GM12878 (cell line): ENCODE results near the gene STK10. TPM values are rescaled to one million over a fixed set of nuclear protein-coding genes. Genes with fewer than 3 reads are reported as not detected.

Experiments used
- BHLHE40 ChIP-seq, 2 experiments: fragments of 450-650 bp in 1 of 2; IDR thresholded peaks; 2 replicates each; pipeline ENCODE4 v1.6.1; 2011 to 2017; ENCODE audit warnings: low read depth in 2 of 2, borderline replicate concordance in 1 of 2, improper control_type of control experiment in 1 of 2, low read length in 1 of 2, mild to moderate bottlenecking in 1 of 2
- BRCA1 ChIP-seq: IDR thresholded peaks from 2 replicates; pipeline ENCODE4 v1.6.1; 2011; ENCODE audit warnings: low read depth, low read length, improper control_type of control experiment
- CBFB ChIP-seq: IDR thresholded peaks from 2 replicates; pipeline ENCODE4 v1.6.1; 2016; ENCODE audit warnings: antibody characterized with exemption, low read depth
- EP300 ChIP-seq, 2 experiments: fragments of 150-350 bp in 1 of 2; IDR thresholded peaks; 2 replicates each; pipeline ENCODE4 v1.6.1; 2011 to 2012; ENCODE audit warnings: low read depth in 2 of 2, low read length in 2 of 2, borderline replicate concordance in 1 of 2, improper control_type of control experiment in 1 of 2, inconsistent platforms in 1 of 2; ENCODE audit not compliant: control insufficient read depth in 1 of 2
- ESRRA ChIP-seq: IDR thresholded peaks from 2 replicates; pipeline ENCODE4 v1.6.1; 2012; ENCODE audit warnings: mild to moderate bottlenecking, low read length, improper control_type of control experiment
- FOS ChIP-seq: IDR thresholded peaks from 3 replicates; pipeline ENCODE4 v1.6.1; 2011; ENCODE audit warnings: borderline replicate concordance; ENCODE audit not compliant: insufficient read length; ENCODE audit errors: extremely low read depth
- FOXK2 ChIP-seq: fragments of 450-650 bp; IDR thresholded peaks from 2 replicates; pipeline ENCODE4 v1.6.1; 2017; ENCODE audit warnings: mild to moderate bottlenecking, moderate library complexity
- JUND ChIP-seq: IDR thresholded peaks from 2 replicates; pipeline ENCODE4 v1.6.1; 2012; ENCODE audit warnings: low read depth, mild to moderate bottlenecking, low read length, improper control_type of control experiment, moderate library complexity
- KAT2A ChIP-seq: conservative IDR thresholded peaks from 2 replicates; pipeline ENCODE4 v1.6.1; 2011; ENCODE audit warnings: low read depth, low read length; ENCODE audit not compliant: control insufficient read depth
- MTA2 ChIP-seq: fragments of 450-650 bp; IDR thresholded peaks from 2 replicates; pipeline ENCODE4 v1.6.1; 2016; ENCODE audit warnings: low read depth, mild to moderate bottlenecking, moderate library complexity
- MYB ChIP-seq: fragments of 150-350 bp; IDR thresholded peaks from 2 replicates; pipeline ENCODE4 v1.6.1; 2014; ENCODE audit warnings: mild to moderate bottlenecking, low read depth, low read length, borderline replicate concordance
- PML ChIP-seq: IDR thresholded peaks from 2 replicates; pipeline ENCODE4 v1.6.1; 2012; ENCODE audit warnings: low read length, inconsistent platforms
- POLR2AphosphoS5 ChIP-seq: IDR thresholded peaks from 2 replicates; pipeline ENCODE4 v1.6.1; 2011; ENCODE audit warnings: mild to moderate bottlenecking, low read length, inconsistent platforms
- POU2F2 ChIP-seq: IDR thresholded peaks from 3 replicates; pipeline ENCODE4 v1.6.1; 2011; ENCODE audit warnings: low read depth, mild to moderate bottlenecking, low read length, borderline replicate concordance
- RAD21 ChIP-seq: IDR thresholded peaks from 2 replicates; pipeline ENCODE4 v1.6.1; 2011; ENCODE audit warnings: mild to moderate bottlenecking, low read depth, low read length, moderate library complexity; ENCODE audit not compliant: insufficient read depth
- RB1 ChIP-seq: fragments of 450-650 bp; formaldehyde crosslinking; IDR thresholded peaks from 2 replicates; pipeline ENCODE4 v1.6.1; 2017; ENCODE audit warnings: mild to moderate bottlenecking, borderline replicate concordance
- SMARCA5 ChIP-seq: fragments of 450-650 bp; IDR thresholded peaks from 2 replicates; pipeline ENCODE4 v1.6.1; 2017; ENCODE audit warnings: mild to moderate bottlenecking
- TCF12 ChIP-seq: IDR thresholded peaks from 2 replicates; pipeline ENCODE4 v1.6.1; 2011; ENCODE audit warnings: low read depth, mild to moderate bottlenecking, low read length
- WRNIP1 ChIP-seq: IDR thresholded peaks from 2 replicates; pipeline ENCODE4 v1.6.1; 2011; ENCODE audit warnings: low read depth, low read length, improper control_type of control experiment, borderline replicate concordance
- YY1 ChIP-seq: IDR thresholded peaks from 2 replicates; pipeline ENCODE4 v1.6.1; 2011; ENCODE audit warnings: low read depth, mild to moderate bottlenecking, low read length
- ZNF622 ChIP-seq: fragments of 450-650 bp; IDR thresholded peaks from 2 replicates; pipeline ENCODE4 v1.6.1; 2017; ENCODE audit warnings: mild to moderate bottlenecking, inconsistent platforms
- ZZZ3 ChIP-seq: IDR thresholded peaks from 2 replicates; pipeline ENCODE4 v1.6.1; 2011; ENCODE audit warnings: low read depth; ENCODE audit not compliant: control insufficient read depth, insufficient read length
- polyA plus RNA-seq, 11 experiments: library from polyadenylated mRNA; depleted of rRNA in 4 of 11; unstranded in 6 of 11; stranded (reverse) in 5 of 11; fragments of >200 nt; fragmentation: Nextera tagmentation in 4 of 11; fragmentation: Illumina TruSeq in 1 of 11; extraction: Ambion mirVana in 4 of 11; extraction: Trizol in 1 of 11; gene quantifications; 1 replicate in 1 of 11; 2 replicates in 10 of 11; pipeline versions ENCODE4 v1.2.1 to v1.2.3, GENCODE V29; 2011 to 2016; ENCODE audit warnings: inconsistent platforms in 2 of 11, missing spikeins in 2 of 11, low read depth in 1 of 11
- total RNA-seq, 4 experiments: library from RNA; depleted of rRNA in 3 of 4; stranded (reverse); fragments of >200 nt in 3 of 4; fragmentation: Illumina TruSeq in 1 of 4; extraction: Trizol in 1 of 4; gene quantifications; 2 replicates each; pipeline versions ENCODE4 v1.2.1 to v1.2.3, GENCODE V29; 2013 to 2021
- TF ChIP-seq, protein P1 (sequence below): IDR thresholded peaks from 2 replicates; pipeline ENCODE4 v1.6.1; 2012; ENCODE audit warnings: low read length, inconsistent platforms
- TF ChIP-seq, protein P2 (sequence below): fragments of 450-650 bp; IDR thresholded peaks from 2 replicates; pipeline ENCODE4 v1.6.1; 2017; ENCODE audit warnings: antibody characterized with exemption, mild to moderate bottlenecking, moderate library complexity
- TF ChIP-seq, protein P3 (sequence below): IDR thresholded peaks from 2 replicates; pipeline ENCODE4 v1.6.1; 2011; ENCODE audit warnings: borderline replicate concordance, low read depth, mild to moderate bottlenecking, moderate library complexity, mixed read lengths, low read length; ENCODE audit not compliant: insufficient read depth; ENCODE audit errors: extremely low read length

The STK10 gene
- total and polyA plus RNA-seq, 10 of the 15 experiments (the other 5 are each of a cell fraction or from before 2014, with no cell fraction given): 14.2 to 96.4 (median 50.6) TPM

DNA sequence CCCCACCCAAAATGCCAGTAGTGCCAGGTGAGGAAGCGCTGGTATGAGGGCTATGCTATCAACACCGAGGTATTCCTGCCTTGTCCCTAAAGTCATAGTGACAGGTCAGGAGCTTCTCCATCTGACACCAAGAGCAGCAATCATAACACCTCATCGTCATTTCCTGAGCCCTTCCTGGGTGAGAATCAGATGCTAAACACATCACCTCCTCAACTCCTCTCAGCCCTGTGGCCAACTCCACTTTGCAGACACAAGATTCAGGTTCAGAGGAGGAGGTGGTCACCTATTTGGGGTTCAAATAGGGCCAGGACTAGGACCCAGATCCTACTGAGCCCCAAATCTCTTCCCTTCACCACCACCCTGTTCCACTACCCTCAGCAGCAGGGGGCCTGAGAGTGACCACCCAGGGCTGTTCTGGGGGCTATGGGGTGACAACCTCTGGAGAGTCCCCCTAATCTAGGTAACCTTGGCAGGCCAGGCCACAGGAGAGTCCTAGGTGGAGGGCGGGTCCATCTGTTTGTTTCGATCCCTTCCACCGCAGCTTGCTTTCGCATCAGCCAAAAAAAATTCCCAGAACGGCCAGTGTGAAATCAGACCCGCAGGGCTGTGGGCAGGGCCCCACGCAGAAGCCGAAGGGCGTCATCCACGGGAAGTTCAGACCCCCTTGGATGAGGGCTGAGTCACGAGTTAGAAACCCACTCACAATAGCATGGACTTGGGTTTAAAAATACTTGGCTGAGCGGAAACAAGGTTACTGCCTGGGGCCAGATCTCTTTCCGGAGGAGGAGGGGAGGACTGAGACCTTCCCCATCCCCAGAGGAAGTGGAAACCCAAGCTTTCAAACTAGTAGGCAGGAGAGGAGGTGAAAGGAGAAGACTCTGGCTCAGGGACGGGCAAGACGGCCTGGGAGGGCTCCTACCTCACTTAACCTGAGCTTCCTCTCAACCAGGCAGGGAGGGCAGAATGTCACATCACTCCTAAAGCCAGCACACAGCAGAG, 8.7 kb downstream of the STK10 start (continued):
- TF ChIP-seq, protein P1, sequence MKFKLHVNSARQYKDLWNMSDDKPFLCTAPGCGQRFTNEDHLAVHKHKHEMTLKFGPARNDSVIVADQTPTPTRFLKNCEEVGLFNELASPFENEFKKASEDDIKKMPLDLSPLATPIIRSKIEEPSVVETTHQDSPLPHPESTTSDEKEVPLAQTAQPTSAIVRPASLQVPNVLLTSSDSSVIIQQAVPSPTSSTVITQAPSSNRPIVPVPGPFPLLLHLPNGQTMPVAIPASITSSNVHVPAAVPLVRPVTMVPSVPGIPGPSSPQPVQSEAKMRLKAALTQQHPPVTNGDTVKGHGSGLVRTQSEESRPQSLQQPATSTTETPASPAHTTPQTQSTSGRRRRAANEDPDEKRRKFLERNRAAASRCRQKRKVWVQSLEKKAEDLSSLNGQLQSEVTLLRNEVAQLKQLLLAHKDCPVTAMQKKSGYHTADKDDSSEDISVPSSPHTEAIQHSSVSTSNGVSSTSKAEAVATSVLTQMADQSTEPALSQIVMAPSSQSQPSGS: no peak
- TF ChIP-seq RAD21: no peak
- TF ChIP-seq WRNIP1: no peak
- peak; percentile 73 for TF ChIP-seq SMARCA5
- TF ChIP-seq RB1: no peak
- 0 out of 2 replicates have a peak, but pooled peaks have one; percentile 6 for TF ChIP-seq YY1
- TF ChIP-seq, protein P2, sequence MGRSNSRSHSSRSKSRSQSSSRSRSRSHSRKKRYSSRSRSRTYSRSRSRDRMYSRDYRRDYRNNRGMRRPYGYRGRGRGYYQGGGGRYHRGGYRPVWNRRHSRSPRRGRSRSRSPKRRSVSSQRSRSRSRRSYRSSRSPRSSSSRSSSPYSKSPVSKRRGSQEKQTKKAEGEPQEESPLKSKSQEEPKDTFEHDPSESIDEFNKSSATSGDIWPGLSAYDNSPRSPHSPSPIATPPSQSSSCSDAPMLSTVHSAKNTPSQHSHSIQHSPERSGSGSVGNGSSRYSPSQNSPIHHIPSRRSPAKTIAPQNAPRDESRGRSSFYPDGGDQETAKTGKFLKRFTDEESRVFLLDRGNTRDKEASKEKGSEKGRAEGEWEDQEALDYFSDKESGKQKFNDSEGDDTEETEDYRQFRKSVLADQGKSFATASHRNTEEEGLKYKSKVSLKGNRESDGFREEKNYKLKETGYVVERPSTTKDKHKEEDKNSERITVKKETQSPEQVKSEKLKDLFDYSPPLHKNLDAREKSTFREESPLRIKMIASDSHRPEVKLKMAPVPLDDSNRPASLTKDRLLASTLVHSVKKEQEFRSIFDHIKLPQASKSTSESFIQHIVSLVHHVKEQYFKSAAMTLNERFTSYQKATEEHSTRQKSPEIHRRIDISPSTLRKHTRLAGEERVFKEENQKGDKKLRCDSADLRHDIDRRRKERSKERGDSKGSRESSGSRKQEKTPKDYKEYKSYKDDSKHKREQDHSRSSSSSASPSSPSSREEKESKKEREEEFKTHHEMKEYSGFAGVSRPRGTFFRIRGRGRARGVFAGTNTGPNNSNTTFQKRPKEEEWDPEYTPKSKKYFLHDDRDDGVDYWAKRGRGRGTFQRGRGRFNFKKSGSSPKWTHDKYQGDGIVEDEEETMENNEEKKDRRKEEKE: no peak
- TF ChIP-seq, protein P3, sequence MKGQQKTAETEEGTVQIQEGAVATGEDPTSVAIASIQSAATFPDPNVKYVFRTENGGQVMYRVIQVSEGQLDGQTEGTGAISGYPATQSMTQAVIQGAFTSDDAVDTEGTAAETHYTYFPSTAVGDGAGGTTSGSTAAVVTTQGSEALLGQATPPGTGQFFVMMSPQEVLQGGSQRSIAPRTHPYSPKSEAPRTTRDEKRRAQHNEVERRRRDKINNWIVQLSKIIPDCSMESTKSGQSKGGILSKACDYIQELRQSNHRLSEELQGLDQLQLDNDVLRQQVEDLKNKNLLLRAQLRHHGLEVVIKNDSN: no peak
- no peak for TF ChIP-seq PML
- TF ChIP-seq BHLHE40 (IDR thresholded peaks at IDR 0.05; ENCODE audit: borderline replicate concordance in 1 of 2, low read depth in 2 of 2, low read length in 1 of 2): peak; percentile 62 to 81; a peak in 3 of 4 replicates
- no peak for TF ChIP-seq JUND
- peak; percentile 70 for TF ChIP-seq MTA2
- TF ChIP-seq FOS: no peak
- no peak for TF ChIP-seq MYB
- no peak for TF ChIP-seq KAT2A
- TF ChIP-seq POU2F2: peak; percentile 14; the same call in 1 of the 3 replicates
- no peak for TF ChIP-seq CBFB
- TF ChIP-seq POLR2AphosphoS5: peak; percentile 74; the same call in 1 of the 2 replicates
- TF ChIP-seq ZZZ3: no peak
- peak; percentile 21 to 65; a peak in 3 of 4 replicates for TF ChIP-seq EP300 (IDR thresholded peaks at IDR 0.05; ENCODE audit: borderline replicate concordance in 1 of 2, control insufficient read depth in 1 of 2, low read depth in 2 of 2, low read length in 2 of 2)
- TF ChIP-seq ESRRA: no peak
- no peak for TF ChIP-seq BRCA1
- TF ChIP-seq ZNF622: no peak
- no peak for TF ChIP-seq FOXK2
- no peak for TF ChIP-seq TCF12
